Tibial artery (tissue), 4 donors: ENCODE results near the gene SENP8.

Source experiments
- DNase-seq, 2 donors: peaks; one replicate each; pipeline ENCODE4 v3.0.0-alpha.2; 2019
- H3K27ac ChIP-seq, 2 donors: fragments of 200-600 bp; sonication (generic) in 1 of 2; 1 replicate in 1 of 2; 2 replicates in 1 of 2; pipeline ENCODE4 v1.5.1; 2018 to 2019; ENCODE audit warnings: mild to moderate bottlenecking in 1 of 2
- H3K27me3 ChIP-seq, 2 donors: fragments of 200-600 bp; sonication (generic) in 1 of 2; one replicate each; pipeline versions ENCODE4 v1.5.1 to v1.6.0; 2016 to 2019
- H3K36me3 ChIP-seq, 3 donors: fragments of 200-600 bp; sonication (generic) in 2 of 3; one replicate each; pipeline ENCODE4 v1.5.1; 2016 to 2019; ENCODE audit warnings: mild to moderate bottlenecking in 2 of 3
- H3K4me1 ChIP-seq, 4 donors: fragments of 200-600 bp; sonication (generic) in 2 of 4; 1 replicate in 3 of 4; 2 replicates in 1 of 4; pipeline ENCODE4 v1.5.1; 2016 to 2019
- H3K4me3 ChIP-seq, 2 donors: fragments of 200-600 bp; sonication (generic) in 1 of 2; 1 replicate in 1 of 2; 2 replicates in 1 of 2; pipeline ENCODE4 v1.5.1; 2018 to 2019; ENCODE audit warnings: mild to moderate bottlenecking in 2 of 2
- H3K9me3 ChIP-seq, 3 donors: fragments of 200-600 bp; sonication (generic) in 1 of 3; one replicate each; pipeline ENCODE4 v1.5.1; 2016 to 2019
- CTCF ChIP-seq, 2 experiments: fragments of 200-600 bp in 1 of 2; fragments of 450-650 bp in 1 of 2; IDR thresholded peaks; one replicate each; pipeline ENCODE4 v1.5.1; 2017 to 2019; ENCODE audit warnings: antibody characterized with exemption in 2 of 2, mild to moderate bottlenecking in 1 of 2, moderate library complexity in 1 of 2
- intact Hi-C: fragments of 100-400 bp; cut with DNase I; formaldehyde crosslinking; loops from one replicate; pipeline ENCODE4 v1.15.0; 2023; ENCODE audit warnings: low total_unique reads

The SENP8 gene

GRCh38 chr15:72136170-72137051 lies 18.2 kb downstream of the SENP8 start:
- DNase-seq: no peak
- no peak overlapping the region for H3K27ac ChIP-seq
- no peak overlapping the region for H3K4me3 ChIP-seq
- intact Hi-C loops: no loop called here
- no peaks in the 10 kb centered on the region for H3K27me3 ChIP-seq
- peaks cover 0 to 12% (median 0%) of the 10 kb centered on the region in 3 donors for H3K36me3 ChIP-seq
- TF ChIP-seq CTCF (IDR thresholded peaks at IDR 0.05): no peak
- H3K4me1 ChIP-seq: no peaks in the 10 kb centered on the region
- H3K9me3 ChIP-seq: no peaks in the 10 kb centered on the region

- intact Hi-C loops: no loop called here
- Histone ChIP-seq H3K4me3 (no peak overlapping the region), H3K27me3 (no peaks in the 10 kb centered on the region), H3K4me1 (no peaks in the 10 kb centered on the region), H3K36me3 (peaks cover 0 to 12% (median 0%) of the 10 kb centered on the region in 3 donors), H3K27ac (no peak overlapping the region), H3K9me3 (no peaks in the 10 kb centered on the region)
- TF ChIP-seq CTCF (IDR thresholded peaks at IDR 0.05): no peak
- DNase-seq: no peak
These were observed 21.5 kb downstream of the SENP8 start for GRCh38 chr15:72139667-72140066.

- H3K36me3 ChIP-seq: peaks cover 0 to 12% (median 0%) of the 10 kb centered on the region in 3 donors
These were observed 21.9 kb downstream of the SENP8 start for GRCh38 chr15:72140088-72140487.

GRCh38 chr15:72141171-72142084 lies 23.2 kb downstream of the SENP8 start:
- H3K27me3 ChIP-seq: no peaks in the 10 kb centered on the region
- TF ChIP-seq CTCF (IDR thresholded peaks at IDR 0.05): no peak
- intact Hi-C loops: no loop called here
- no peak for DNase-seq
- peaks cover 0 to 12% (median 0%) of the 10 kb centered on the region in 3 donors for H3K36me3 ChIP-seq
- no peaks in the 10 kb centered on the region for H3K4me1 ChIP-seq
- no peak overlapping the region for H3K27ac ChIP-seq
- no peak overlapping the region for H3K4me3 ChIP-seq
- H3K9me3 ChIP-seq: no peaks in the 10 kb centered on the region

More at GRCh38 chr15:72140088-72140487, 21.9 kb downstream of the SENP8 start:
- Histone ChIP-seq H3K9me3 (no peaks in the 10 kb centered on the region), H3K4me1 (no peaks in the 10 kb centered on the region), H3K27me3 (no peaks in the 10 kb centered on the region), H3K4me3 (no peak overlapping the region), H3K27ac (no peak overlapping the region)
- intact Hi-C loops: no loop called here
- no peak for TF ChIP-seq CTCF (IDR thresholded peaks at IDR 0.05)
- no peak for DNase-seq

- intact Hi-C loops: no loop called here
- no peak for DNase-seq
- H3K27ac ChIP-seq: no peak overlapping the region
These were observed 28.0 kb downstream of the SENP8 start for GRCh38 chr15:72146221-72146620.

More at GRCh38 chr15:72146221-72146620, 28.0 kb downstream of the SENP8 start:
- Histone ChIP-seq H3K27me3 (no peaks in the 10 kb centered on the region), H3K9me3 (no peaks in the 10 kb centered on the region), H3K4me3 (no peak overlapping the region), H3K4me1 (no peaks in the 10 kb centered on the region), H3K36me3 (no peaks in the 10 kb centered on the region)
- no peak for TF ChIP-seq CTCF (IDR thresholded peaks at IDR 0.05)
